HG03175 (cell line): ENCODE measurements around the gene ULK3.

Experiments used
- ATAC-seq: cut with Tn5 transposase; IDR thresholded peaks from one replicate; pipeline ENCODE4 v1.9.1; 2021; ENCODE audit warnings: mild to moderate bottlenecking, moderate library complexity; ENCODE audit not compliant: unreplicated experiment

Gene ULK3

GRCh38 chr15:74787251-74788041, 55.5 kb downstream of the ULK3 start:
- ATAC-seq: peak; percentile 56

GRCh38 chr15:74786551-74787165, 56.3 kb downstream of the ULK3 start:
- no peak for ATAC-seq
